WTC11 (cell line): Measurements from ENCODE around the gene HOMEZ. TPM values are rescaled to one million over a fixed set of nuclear protein-coding genes. Genes with fewer than 3 reads are reported as not detected.

Experiments used
- CBFB ChIP-seq: sonication (generic); formaldehyde crosslinking; IDR thresholded peaks from 2 replicates; pipeline ENCODE4 v1.8.1; 2022; ENCODE audit warnings: mild to moderate bottlenecking, low read depth, missing genetic modification reagents
- CREB1 ChIP-seq: sonication (generic); formaldehyde crosslinking; IDR thresholded peaks from 2 replicates; pipeline ENCODE4 v1.8.0; 2023; ENCODE audit warnings: mild to moderate bottlenecking, missing genetic modification reagents
- ELF4 ChIP-seq: sonication (generic); formaldehyde crosslinking; IDR thresholded peaks from 2 replicates; pipeline ENCODE4 v1.8.1; 2022; ENCODE audit warnings: low read depth, mild to moderate bottlenecking, moderate library complexity, missing genetic modification reagents
- ETV6 ChIP-seq: sonication (generic); formaldehyde crosslinking; IDR thresholded peaks from 2 replicates; pipeline ENCODE4 v1.8.1; 2022; ENCODE audit warnings: mild to moderate bottlenecking, missing genetic modification reagents
- FOXJ3 ChIP-seq: sonication (generic); formaldehyde crosslinking; IDR thresholded peaks from 2 replicates; pipeline ENCODE4 v1.9.0; 2021; ENCODE audit warnings: missing genetic modification reagents, mild to moderate bottlenecking, borderline replicate concordance
- FOXP1 ChIP-seq: sonication (generic); formaldehyde crosslinking; IDR thresholded peaks from 2 replicates; pipeline ENCODE4 v1.8.0; 2022; ENCODE audit warnings: missing genetic modification reagents, mild to moderate bottlenecking, moderate library complexity, borderline replicate concordance
- GRHL2 ChIP-seq: fragments of 250-450 bp; sonication (Bioruptor Pico); IDR thresholded peaks from 2 replicates; pipeline ENCODE4 v1.8.0; 2022; ENCODE audit warnings: mild to moderate bottlenecking, moderate library complexity; ENCODE audit not compliant: insufficient replicate concordance, severe bottlenecking
- GTF2I ChIP-seq: fragments of 250-450 bp; sonication (Bioruptor Pico); conservative IDR thresholded peaks from 2 replicates; pipeline ENCODE4 v1.4.0; 2021; ENCODE audit warnings: mild to moderate bottlenecking
- JUN ChIP-seq: sonication (generic); formaldehyde crosslinking; IDR thresholded peaks from 2 replicates; pipeline ENCODE4 v1.8.0; 2023; ENCODE audit warnings: mild to moderate bottlenecking, missing genetic modification reagents
- MYBL2 ChIP-seq: sonication (generic); formaldehyde crosslinking; IDR thresholded peaks from 2 replicates; pipeline ENCODE4 v1.8.1; 2023; ENCODE audit warnings: mild to moderate bottlenecking, moderate library complexity, missing genetic modification reagents
- NFATC4 ChIP-seq: fragments of 250-450 bp; sonication (Bioruptor Pico); IDR thresholded peaks from 2 replicates; pipeline ENCODE4 v1.9.0; 2021; ENCODE audit warnings: mild to moderate bottlenecking
- NR3C1 ChIP-seq: sonication (generic); formaldehyde crosslinking; conservative IDR thresholded peaks from 2 replicates; pipeline ENCODE4 v1.8.1; 2023; ENCODE audit warnings: low read depth, mild to moderate bottlenecking, missing genetic modification reagents
- TEAD1 ChIP-seq: sonication (generic); formaldehyde crosslinking; IDR thresholded peaks from 2 replicates; pipeline ENCODE4 v1.8.0; 2022; ENCODE audit warnings: mild to moderate bottlenecking, missing genetic modification reagents
- TP53 ChIP-seq: sonication (generic); formaldehyde crosslinking; IDR thresholded peaks from 2 replicates; pipeline ENCODE4 v1.8.1; 2023; ENCODE audit warnings: mild to moderate bottlenecking, missing genetic modification reagents
- ZBTB21 ChIP-seq: sonication (generic); formaldehyde crosslinking; IDR thresholded peaks from 2 replicates; pipeline ENCODE4 v1.8.1; 2023; ENCODE audit warnings: mild to moderate bottlenecking, missing genetic modification reagents, borderline replicate concordance
- ZNF219 ChIP-seq: sonication (generic); formaldehyde crosslinking; IDR thresholded peaks from 2 replicates; pipeline ENCODE4 v1.8.0; 2023; ENCODE audit warnings: missing genetic modification reagents, mild to moderate bottlenecking, borderline replicate concordance
- ZNF232 ChIP-seq: sonication (generic); formaldehyde crosslinking; IDR thresholded peaks from 2 replicates; pipeline ENCODE4 v1.8.0; 2022; ENCODE audit warnings: mild to moderate bottlenecking, missing genetic modification reagents
- ZNF416 ChIP-seq: fragments of 250-450 bp; sonication (Bioruptor Pico); IDR thresholded peaks from 2 replicates; pipeline ENCODE4 v1.9.0; 2021; ENCODE audit warnings: mild to moderate bottlenecking, inconsistent platforms
- total RNA-seq: library from RNA; stranded (reverse); gene quantifications from 3 replicates; pipeline ENCODE4 v1.2.3, GENCODE V29; 2021
- TF ChIP-seq, protein P1 (sequence below): sonication (generic); formaldehyde crosslinking; IDR thresholded peaks from 2 replicates; pipeline ENCODE4 v1.8.0; 2023; ENCODE audit warnings: missing genetic modification reagents, mild to moderate bottlenecking, borderline replicate concordance
- TF ChIP-seq, protein P2 (sequence below): sonication (generic); formaldehyde crosslinking; IDR thresholded peaks from 2 replicates; pipeline ENCODE4 v1.8.0; 2022; ENCODE audit warnings: mild to moderate bottlenecking, missing genetic modification reagents
- TF ChIP-seq, protein P3 (sequence below): sonication (generic); formaldehyde crosslinking; IDR thresholded peaks from 2 replicates; pipeline ENCODE4 v1.8.1; 2023; ENCODE audit warnings: mild to moderate bottlenecking, moderate library complexity, missing genetic modification reagents
- TF ChIP-seq, protein P4 (sequence below): sonication (generic); formaldehyde crosslinking; IDR thresholded peaks from 2 replicates; pipeline ENCODE4 v1.8.0; 2023; ENCODE audit warnings: missing genetic modification reagents
- TF ChIP-seq, protein P5 (sequence below): sonication (generic); formaldehyde crosslinking; IDR thresholded peaks from 2 replicates; pipeline ENCODE4 v1.8.1; 2022; ENCODE audit warnings: low read depth, mild to moderate bottlenecking, moderate library complexity, missing genetic modification reagents, borderline replicate concordance
- TF ChIP-seq, protein P6 (sequence below): fragments of 250-450 bp; sonication (Bioruptor Pico); IDR thresholded peaks from 2 replicates; pipeline ENCODE4 v2.1.2; 2022; ENCODE audit warnings: mild to moderate bottlenecking, moderate library complexity
- TF ChIP-seq, protein P7 (sequence below): sonication (generic); formaldehyde crosslinking; conservative IDR thresholded peaks from 2 replicates; pipeline ENCODE4 v1.8.1; 2022; ENCODE audit warnings: mild to moderate bottlenecking, missing genetic modification reagents
- TF ChIP-seq, protein P8 (sequence below): sonication (generic); formaldehyde crosslinking; IDR thresholded peaks from 2 replicates; pipeline ENCODE4 v1.8.1; 2023; ENCODE audit warnings: mild to moderate bottlenecking, missing genetic modification reagents, moderate library complexity

HOMEZ gene
- total RNA-seq, 1 experiment from 2014 or later = 10.7 TPM

DNA sequence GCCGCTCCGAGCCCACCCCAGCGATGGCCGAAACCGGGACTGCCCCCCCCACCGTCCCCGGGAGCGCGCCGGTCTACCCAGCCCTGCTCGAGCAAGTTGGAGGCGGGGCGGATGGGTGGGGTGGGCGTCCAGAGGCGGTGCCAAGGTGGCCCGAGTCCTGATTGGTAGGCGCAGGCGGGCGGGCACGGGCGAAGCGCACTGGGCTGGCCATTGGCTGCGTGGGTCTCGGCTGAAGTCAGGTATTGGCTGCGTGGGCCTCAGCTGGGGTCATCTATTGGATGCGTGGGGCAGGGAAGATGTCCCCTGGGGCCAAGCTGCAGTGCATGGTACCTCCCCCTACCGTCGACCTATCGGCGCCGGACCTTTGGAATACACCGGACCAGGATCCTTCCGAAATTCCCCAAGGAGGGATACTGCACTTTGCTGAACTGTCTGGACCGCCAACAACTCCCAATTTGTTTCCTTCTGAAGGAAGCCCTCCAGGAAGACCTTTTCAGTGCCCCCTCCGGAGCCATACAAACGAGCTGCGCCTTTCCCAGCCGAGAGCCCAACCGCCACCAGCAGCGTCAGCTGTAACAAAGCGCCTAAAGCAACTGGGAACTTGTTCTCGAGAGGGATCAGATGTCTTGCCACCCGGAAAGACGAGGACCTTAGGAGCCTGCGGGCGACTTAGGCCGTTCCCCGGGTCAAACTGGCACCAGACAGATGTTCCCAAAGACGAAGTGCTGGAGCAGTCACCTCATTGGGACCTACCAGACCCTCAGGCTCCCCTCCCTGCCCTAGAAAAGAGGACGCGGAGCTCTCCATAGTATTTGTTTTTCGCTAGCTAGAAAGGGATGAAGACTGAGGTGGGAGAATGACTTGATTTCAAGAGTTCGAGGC lies at the start of gene HOMEZ (continued):
- TF ChIP-seq, protein P1, sequence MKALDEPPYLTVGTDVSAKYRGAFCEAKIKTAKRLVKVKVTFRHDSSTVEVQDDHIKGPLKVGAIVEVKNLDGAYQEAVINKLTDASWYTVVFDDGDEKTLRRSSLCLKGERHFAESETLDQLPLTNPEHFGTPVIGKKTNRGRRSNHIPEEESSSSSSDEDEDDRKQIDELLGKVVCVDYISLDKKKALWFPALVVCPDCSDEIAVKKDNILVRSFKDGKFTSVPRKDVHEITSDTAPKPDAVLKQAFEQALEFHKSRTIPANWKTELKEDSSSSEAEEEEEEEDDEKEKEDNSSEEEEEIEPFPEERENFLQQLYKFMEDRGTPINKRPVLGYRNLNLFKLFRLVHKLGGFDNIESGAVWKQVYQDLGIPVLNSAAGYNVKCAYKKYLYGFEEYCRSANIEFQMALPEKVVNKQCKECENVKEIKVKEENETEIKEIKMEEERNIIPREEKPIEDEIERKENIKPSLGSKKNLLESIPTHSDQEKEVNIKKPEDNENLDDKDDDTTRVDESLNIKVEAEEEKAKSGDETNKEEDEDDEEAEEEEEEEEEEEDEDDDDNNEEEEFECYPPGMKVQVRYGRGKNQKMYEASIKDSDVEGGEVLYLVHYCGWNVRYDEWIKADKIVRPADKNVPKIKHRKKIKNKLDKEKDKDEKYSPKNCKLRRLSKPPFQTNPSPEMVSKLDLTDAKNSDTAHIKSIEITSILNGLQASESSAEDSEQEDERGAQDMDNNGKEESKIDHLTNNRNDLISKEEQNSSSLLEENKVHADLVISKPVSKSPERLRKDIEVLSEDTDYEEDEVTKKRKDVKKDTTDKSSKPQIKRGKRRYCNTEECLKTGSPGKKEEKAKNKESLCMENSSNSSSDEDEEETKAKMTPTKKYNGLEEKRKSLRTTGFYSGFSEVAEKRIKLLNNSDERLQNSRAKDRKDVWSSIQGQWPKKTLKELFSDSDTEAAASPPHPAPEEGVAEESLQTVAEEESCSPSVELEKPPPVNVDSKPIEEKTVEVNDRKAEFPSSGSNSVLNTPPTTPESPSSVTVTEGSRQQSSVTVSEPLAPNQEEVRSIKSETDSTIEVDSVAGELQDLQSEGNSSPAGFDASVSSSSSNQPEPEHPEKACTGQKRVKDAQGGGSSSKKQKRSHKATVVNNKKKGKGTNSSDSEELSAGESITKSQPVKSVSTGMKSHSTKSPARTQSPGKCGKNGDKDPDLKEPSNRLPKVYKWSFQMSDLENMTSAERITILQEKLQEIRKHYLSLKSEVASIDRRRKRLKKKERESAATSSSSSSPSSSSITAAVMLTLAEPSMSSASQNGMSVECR (CRISPR knock-in tag) = peak; percentile 35; the same call in 1 of the 2 replicates
- no peak for TF ChIP-seq NFATC4
- no peak for TF ChIP-seq ZNF219 (CRISPR knock-in tag)
- TF ChIP-seq MYBL2 (CRISPR knock-in tag) = no peak
- TF ChIP-seq CBFB (CRISPR knock-in tag) = no peak
- no peak for TF ChIP-seq ZNF416 (CRISPR knock-in tag)
- TF ChIP-seq GRHL2 = no peak
- TF ChIP-seq, protein P2, sequence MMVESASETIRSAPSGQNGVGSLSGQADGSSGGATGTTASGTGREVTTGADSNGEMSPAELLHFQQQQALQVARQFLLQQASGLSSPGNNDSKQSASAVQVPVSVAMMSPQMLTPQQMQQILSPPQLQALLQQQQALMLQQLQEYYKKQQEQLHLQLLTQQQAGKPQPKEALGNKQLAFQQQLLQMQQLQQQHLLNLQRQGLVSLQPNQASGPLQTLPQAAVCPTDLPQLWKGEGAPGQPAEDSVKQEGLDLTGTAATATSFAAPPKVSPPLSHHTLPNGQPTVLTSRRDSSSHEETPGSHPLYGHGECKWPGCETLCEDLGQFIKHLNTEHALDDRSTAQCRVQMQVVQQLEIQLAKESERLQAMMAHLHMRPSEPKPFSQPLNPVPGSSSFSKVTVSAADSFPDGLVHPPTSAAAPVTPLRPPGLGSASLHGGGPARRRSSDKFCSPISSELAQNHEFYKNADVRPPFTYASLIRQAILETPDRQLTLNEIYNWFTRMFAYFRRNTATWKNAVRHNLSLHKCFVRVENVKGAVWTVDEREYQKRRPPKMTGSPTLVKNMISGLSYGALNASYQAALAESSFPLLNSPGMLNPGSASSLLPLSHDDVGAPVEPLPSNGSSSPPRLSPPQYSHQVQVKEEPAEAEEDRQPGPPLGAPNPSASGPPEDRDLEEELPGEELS (CRISPR knock-in tag) = 0 out of 2 replicates have a peak, but pooled peaks have one; percentile 30
- 0 out of 2 replicates have a peak, but pooled peaks have one; percentile 17 for TF ChIP-seq ELF4
- no peak for TF ChIP-seq FOXP1 (CRISPR knock-in tag)
- TF ChIP-seq TEAD1 = peak; percentile 71
- TF ChIP-seq ETV6 (CRISPR knock-in tag) = 0 out of 2 replicates have a peak, but pooled peaks have one; percentile 37
- TF ChIP-seq, protein P3, sequence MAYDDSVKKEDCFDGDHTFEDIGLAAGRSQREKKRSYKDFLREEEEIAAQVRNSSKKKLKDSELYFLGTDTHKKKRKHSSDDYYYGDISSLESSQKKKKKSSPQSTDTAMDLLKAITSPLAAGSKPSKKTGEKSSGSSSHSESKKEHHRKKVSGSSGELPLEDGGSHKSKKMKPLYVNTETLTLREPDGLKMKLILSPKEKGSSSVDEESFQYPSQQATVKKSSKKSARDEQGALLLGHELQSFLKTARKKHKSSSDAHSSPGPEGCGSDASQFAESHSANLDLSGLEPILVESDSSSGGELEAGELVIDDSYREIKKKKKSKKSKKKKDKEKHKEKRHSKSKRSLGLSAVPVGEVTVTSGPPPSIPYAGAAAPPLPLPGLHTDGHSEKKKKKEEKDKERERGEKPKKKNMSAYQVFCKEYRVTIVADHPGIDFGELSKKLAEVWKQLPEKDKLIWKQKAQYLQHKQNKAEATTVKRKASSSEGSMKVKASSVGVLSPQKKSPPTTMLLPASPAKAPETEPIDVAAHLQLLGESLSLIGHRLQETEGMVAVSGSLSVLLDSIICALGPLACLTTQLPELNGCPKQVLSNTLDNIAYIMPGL (CRISPR knock-in tag) = peak; percentile 72; the same call in 1 of the 2 replicates
- TF ChIP-seq, protein P4, sequence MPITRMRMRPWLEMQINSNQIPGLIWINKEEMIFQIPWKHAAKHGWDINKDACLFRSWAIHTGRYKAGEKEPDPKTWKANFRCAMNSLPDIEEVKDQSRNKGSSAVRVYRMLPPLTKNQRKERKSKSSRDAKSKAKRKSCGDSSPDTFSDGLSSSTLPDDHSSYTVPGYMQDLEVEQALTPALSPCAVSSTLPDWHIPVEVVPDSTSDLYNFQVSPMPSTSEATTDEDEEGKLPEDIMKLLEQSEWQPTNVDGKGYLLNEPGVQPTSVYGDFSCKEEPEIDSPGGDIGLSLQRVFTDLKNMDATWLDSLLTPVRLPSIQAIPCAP = no peak
- TF ChIP-seq, protein P5, sequence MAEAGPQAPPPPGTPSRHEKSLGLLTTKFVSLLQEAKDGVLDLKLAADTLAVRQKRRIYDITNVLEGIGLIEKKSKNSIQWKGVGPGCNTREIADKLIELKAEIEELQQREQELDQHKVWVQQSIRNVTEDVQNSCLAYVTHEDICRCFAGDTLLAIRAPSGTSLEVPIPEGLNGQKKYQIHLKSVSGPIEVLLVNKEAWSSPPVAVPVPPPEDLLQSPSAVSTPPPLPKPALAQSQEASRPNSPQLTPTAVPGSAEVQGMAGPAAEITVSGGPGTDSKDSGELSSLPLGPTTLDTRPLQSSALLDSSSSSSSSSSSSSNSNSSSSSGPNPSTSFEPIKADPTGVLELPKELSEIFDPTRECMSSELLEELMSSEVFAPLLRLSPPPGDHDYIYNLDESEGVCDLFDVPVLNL (CRISPR knock-in tag) = no peak
- TF ChIP-seq, protein P6, sequence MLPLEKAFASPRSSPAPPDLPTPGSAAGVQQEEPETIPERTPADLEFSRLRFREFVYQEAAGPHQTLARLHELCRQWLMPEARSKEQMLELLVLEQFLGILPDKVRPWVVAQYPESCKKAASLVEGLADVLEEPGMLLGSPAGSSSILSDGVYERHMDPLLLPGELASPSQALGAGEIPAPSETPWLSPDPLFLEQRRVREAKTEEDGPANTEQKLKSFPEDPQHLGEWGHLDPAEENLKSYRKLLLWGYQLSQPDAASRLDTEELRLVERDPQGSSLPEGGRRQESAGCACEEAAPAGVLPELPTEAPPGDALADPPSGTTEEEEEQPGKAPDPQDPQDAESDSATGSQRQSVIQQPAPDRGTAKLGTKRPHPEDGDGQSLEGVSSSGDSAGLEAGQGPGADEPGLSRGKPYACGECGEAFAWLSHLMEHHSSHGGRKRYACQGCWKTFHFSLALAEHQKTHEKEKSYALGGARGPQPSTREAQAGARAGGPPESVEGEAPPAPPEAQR = no peak
- TF ChIP-seq ZBTB21 (CRISPR knock-in tag) = no peak
- no peak for TF ChIP-seq GTF2I
- no peak for TF ChIP-seq FOXJ3 (CRISPR knock-in tag)
- 0 out of 2 replicates have a peak, but pooled peaks have one; percentile 61 for TF ChIP-seq ZNF232 (CRISPR knock-in tag)
- no peak for TF ChIP-seq NR3C1 (CRISPR knock-in tag)
- TF ChIP-seq JUN (CRISPR knock-in tag) = no peak
- TF ChIP-seq, protein P7, sequence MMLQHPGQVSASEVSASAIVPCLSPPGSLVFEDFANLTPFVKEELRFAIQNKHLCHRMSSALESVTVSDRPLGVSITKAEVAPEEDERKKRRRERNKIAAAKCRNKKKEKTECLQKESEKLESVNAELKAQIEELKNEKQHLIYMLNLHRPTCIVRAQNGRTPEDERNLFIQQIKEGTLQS (CRISPR knock-in tag) = no peak
- no peak for TF ChIP-seq CREB1
- no peak for TF ChIP-seq TP53 (CRISPR knock-in tag)
- TF ChIP-seq, protein P8, sequence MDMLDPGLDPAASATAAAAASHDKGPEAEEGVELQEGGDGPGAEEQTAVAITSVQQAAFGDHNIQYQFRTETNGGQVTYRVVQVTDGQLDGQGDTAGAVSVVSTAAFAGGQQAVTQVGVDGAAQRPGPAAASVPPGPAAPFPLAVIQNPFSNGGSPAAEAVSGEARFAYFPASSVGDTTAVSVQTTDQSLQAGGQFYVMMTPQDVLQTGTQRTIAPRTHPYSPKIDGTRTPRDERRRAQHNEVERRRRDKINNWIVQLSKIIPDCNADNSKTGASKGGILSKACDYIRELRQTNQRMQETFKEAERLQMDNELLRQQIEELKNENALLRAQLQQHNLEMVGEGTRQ (CRISPR knock-in tag) = no peak
